NCI-H1105 treated with DMSO at 0.1 percent for 48 hours (cell line): ENCODE results near the gene SYT8.
"Not testable (repeated sequence)": the region's sequence is repeated elsewhere in the genome, so short reads cannot be mapped to it uniquely, and the experiment has no call there.

Source experiments
- DNase-seq: peaks from one replicate; lab custom pipeline; 2025; lab: John Stamatoyannopoulos, UW

Gene SYT8

GRCh38 chr11:1873813-1874150 is 39.0 kb downstream of the SYT8 start:
- DNase-seq, result not testable (repeated sequence)

- DNase-seq, result not testable (repeated sequence)
Measured at GRCh38 chr11:1874441-1875092, 39.8 kb downstream of the SYT8 start.

GRCh38 chr11:1875093-1875850 is 40.5 kb downstream of the SYT8 start:
- peak; percentile 55 for DNase-seq

- DNase-seq, result not testable (repeated sequence)
Measured at GRCh38 chr11:1875851-1876301, 41.1 kb downstream of the SYT8 start.

GRCh38 chr11:1876361-1877063 is 41.7 kb downstream of the SYT8 start:
- no peak for DNase-seq

- DNase-seq, result peak; percentile 40
Measured at GRCh38 chr11:1877211-1878136, 42.7 kb downstream of the SYT8 start.

- no peak for DNase-seq
Measured at GRCh38 chr11:1878137-1879031, 43.6 kb downstream of the SYT8 start.

- no peak for DNase-seq
Measured at GRCh38 chr11:1879342-1879940, 44.7 kb downstream of the SYT8 start.

GRCh38 chr11:1879941-1880720 is 45.3 kb downstream of the SYT8 start:
- DNase-seq, result no peak

- DNase-seq, result no peak
Measured at GRCh38 chr11:1880746-1881441, 46.1 kb downstream of the SYT8 start.

- DNase-seq, result no peak
Measured at GRCh38 chr11:1881442-1882264, 46.9 kb downstream of the SYT8 start.

- DNase-seq, result peak; percentile 62
Measured at GRCh38 chr11:1882265-1883238, 47.8 kb downstream of the SYT8 start.

GRCh38 chr11:1883346-1884302 is 48.8 kb downstream of the SYT8 start:
- no peak for DNase-seq

GRCh38 chr11:1884303-1884700 is 49.5 kb downstream of the SYT8 start:
- no peak for DNase-seq

GRCh38 chr11:1886551-1886950 is 51.8 kb downstream of the SYT8 start:
- DNase-seq, result not testable (repeated sequence)
